Measurements from ENCODE around the gene ARL13B.
"Not testable (repeated sequence)": the region's sequence is repeated elsewhere in the genome, so short reads cannot be mapped to it uniquely, and the experiment has no call there.

- not testable (repeated sequence) for TF ChIP-seq ZNF384, SP1 (IDR thresholded peaks at IDR 0.05)
- TF ChIP-seq, protein P1, sequence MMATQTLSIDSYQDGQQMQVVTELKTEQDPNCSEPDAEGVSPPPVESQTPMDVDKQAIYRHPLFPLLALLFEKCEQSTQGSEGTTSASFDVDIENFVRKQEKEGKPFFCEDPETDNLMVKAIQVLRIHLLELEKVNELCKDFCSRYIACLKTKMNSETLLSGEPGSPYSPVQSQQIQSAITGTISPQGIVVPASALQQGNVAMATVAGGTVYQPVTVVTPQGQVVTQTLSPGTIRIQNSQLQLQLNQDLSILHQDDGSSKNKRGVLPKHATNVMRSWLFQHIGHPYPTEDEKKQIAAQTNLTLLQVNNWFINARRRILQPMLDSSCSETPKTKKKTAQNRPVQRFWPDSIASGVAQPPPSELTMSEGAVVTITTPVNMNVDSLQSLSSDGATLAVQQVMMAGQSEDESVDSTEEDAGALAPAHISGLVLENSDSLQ (IDR thresholded peaks at IDR 0.05): not testable (repeated sequence)
Measured at GRCh38 chr3:93965106-93965505, 14.8 kb upstream of the ARL13B start.

Measured in HEK293T (cell line).